ENCODE results near the gene CHRNA4.
"Not testable (repeated sequence)": the region's sequence is repeated elsewhere in the genome, so short reads cannot be mapped to it uniquely, and the experiment has no call there.

The CHRNA4 gene

DNA sequence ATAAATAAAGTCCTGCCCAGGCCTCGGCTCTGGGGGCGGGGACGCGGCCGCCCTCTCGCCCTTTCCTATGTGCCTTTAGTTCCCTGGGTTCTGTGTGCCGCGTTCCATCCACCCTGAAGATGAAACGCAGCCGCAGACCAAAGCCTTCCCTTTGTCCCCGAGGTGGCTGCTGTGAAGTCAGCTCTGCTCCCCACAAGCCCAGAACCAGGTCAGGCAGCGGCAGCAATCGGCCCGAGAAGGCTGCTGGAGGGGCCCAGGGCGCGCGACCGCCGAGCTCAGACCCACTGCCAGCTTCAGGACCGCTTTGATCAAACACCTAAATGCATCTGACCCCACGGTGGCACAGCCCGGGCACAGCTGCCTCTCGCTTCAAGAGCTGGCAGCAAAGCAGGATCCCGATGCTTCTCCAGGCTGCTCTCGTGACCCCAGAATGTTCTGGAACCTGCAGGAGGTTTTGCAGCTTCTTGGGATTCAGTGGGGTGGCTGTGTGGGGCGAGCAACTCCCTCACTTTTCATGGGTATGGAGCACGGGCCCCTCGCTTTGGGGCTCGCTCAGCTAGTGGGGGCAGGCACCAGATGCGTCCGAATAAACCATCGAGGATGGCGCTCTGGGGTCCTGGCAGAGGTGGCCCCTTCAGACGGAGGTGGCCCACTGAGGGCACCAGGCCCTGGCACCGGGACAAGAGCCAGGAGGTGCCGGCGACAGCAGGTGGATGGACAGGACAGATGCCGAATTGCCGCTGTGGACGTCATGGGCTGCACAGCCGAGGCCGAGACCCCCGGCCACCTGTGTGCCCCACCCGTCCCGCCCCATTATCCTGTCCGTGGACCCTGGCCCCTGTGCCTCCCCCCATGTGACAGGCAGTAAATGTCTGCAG, 13.0 kb downstream of the CHRNA4 start:
- DNase-seq: no peak

DNA sequence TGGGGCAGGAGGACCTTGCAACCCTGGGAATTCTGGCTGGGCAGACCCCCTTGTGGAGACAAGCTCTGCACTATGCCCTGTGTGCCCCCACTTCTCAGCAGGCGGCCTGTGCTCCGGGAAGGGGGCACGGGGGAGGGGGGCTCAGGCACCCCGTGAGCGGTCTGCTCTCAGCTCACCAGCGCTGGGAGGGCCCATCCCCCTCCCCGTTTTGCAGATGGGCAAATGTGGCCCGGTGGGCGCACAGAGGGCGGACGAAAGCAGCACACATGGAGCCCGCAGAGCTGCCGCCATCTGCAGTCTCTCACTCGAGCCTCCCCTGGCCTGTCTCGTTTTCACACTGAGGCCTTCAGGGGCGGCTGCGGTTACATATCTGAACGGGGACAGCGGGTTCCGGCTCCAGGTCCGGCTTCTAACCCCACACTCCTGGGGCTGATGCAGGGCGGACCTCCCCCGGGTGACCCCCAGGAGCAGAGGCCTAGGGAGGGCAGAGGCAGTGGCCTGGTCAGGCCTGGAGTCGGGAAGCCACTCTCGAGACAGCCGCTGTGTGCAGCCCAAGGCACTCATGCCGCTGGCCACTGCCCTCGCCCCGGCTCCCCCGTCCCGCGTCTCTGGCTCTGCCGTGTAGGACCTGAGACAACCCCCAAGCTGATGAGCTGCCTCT, 13.9 kb downstream of the CHRNA4 start:
- DNase-seq: no peak

DNA sequence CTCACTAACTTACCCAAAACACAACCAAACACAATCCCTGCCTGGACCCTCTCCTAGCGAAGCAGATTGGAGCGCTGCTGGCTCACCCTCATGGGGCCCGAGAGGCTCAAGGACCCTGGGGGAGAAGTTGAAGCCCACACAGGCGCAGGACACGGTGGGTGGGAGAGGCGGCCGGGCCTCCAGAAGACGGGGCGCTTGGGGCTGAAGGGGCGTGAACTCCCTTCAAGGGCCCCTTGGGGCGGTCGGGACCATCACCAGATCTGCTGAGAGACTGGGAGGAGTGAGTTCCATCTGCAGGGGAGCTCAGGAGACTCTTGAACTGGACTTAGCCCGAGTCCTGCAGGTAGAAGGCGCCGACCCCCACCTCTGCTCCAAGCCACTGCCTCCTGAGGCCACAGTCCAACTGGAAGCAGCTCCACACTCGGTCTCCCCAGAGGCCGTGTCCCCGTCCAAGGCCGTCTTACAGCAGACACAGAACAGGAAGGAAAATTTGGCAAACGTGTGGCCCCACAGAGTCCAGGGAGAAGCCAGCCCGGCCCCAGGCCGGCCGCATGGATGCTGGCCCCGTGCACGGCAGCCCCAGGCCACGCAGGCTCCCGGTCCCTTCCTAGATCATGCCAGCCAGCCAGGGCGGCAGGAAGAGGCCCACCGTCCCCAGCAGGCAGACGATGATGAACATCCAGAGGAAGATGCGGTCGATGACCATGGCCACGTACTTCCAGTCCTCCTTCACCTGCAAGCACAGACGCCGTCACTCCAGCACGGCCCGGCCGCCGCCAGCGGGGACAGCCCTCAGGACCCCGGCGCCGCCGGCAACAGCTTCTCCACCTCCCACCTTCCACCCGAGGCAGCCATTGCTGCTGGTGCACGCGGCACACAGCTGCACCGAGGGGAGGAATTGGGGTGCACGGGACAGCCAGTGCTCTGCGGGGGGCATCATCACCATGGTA, 14.7 kb downstream of the CHRNA4 start:
- DNase-seq: no peak

DNA sequence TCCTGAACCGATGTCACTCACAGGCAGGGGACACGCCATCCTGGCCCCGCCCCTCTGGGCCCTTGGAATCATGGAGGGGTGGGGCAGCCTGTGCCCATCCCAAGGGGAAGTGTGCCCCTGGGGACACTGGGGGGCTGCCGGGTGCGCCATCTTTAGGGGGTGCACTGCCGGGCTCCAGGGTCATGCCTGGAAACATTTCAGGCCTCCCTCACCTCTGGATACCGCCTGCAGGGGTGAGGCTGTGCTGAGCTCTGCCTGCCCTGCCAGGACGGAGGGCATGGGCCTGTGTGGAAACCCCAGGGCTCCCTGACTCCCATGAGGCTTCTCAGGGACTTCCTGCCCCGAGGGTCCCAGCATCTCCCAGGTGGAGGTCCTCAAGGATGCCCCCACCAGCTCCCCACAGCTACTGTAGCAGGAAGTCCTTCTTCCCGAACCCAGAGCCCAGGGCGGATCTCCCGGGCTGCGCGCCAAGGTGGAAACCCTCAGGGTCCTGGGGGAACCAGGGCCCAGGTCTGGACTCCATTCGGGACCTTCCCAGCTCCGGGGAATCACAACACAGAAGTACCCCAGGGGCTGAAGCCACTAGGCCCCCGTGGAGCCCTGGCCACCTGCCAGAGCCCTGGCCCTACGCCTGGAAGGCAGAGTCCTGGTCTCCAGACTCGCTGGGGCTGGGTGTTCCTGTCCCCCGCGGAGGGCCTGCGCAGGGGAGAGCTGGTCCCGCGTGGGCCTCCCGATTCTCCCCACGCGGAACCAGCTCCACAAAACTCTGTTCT, 15.6 kb downstream of the CHRNA4 start:
- no peak for DNase-seq

DNA sequence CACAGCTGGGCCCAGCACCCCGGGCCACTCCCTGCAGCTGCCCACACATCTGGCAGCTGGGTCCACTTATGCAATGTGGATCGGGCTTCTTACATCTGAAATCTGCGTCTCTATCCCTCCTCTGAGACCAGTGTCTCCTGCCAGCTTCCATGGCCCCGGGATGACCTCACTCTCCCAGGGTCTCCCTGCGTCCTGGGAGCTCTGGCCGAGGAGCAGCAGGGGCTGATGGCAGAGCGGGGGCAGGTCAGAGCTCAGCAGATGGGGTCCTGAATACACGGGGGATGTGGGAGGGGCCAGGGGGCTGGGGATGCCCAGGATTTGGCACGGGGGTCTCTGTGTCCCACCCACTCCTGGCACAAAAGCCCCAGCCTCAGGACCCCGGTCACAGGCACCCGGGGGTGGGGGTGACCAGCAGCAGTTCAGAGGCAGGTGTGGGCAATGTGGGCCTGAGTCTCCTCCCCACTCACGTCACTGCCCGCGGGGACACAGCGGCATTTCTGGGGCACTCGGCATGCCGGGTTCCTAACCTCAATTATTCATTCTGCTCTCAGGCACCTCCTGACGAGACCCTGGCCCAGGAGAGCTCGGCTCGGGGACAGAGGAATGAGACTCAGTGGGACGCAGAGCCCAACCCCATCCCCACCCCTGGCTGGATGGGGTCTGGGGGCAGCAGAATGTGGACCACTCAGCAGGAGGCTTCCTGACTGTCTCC, 16.4 kb downstream of the CHRNA4 start:
- DNase-seq: no peak

DNA sequence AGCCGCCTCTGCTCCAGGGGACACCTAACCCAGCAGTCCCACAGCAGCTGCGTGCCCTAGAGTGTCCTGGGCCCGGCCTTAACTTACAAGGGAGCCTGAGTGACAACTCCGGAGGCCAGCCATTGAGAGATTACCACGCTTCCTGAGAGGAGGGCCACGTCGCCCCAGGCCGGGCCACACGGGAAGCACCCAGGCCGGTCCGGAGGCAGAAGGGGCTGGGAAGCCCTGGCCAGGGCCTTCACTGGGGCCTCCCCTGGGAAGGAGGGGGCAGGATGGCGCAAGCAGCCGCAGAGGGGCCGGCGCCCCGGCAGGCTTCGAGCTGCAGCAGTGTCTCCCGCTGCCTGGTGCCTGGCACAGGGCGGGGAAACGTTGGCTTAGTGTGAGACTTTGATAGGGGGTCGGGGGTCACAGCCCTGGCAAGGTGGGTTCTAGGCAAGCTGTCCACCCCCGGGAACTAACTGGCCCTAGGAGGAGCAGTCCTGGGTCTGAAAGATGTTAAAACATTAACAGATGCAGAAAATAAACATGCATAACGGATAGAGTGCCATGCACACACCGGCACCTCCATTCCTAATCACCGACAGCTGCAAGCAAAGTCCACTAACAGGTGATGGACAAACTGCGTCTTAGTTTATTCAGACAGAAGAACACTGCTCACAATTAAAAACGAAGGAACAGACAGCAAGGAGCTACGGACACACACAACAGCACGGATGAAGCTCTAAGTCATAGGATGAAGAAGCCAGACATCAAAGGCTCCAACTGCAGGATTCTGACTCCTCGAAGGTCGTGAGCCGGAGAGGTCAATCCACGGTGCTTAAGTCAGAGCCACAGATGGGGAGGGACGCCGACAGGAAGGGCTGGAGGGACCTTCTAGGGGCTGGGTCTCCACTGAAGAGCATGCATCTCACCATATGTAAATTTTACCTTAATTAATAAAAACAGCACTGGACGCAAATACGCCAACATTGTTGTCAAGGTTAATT, 17.4 kb downstream of the CHRNA4 start:
- no peak for DNase-seq

DNA sequence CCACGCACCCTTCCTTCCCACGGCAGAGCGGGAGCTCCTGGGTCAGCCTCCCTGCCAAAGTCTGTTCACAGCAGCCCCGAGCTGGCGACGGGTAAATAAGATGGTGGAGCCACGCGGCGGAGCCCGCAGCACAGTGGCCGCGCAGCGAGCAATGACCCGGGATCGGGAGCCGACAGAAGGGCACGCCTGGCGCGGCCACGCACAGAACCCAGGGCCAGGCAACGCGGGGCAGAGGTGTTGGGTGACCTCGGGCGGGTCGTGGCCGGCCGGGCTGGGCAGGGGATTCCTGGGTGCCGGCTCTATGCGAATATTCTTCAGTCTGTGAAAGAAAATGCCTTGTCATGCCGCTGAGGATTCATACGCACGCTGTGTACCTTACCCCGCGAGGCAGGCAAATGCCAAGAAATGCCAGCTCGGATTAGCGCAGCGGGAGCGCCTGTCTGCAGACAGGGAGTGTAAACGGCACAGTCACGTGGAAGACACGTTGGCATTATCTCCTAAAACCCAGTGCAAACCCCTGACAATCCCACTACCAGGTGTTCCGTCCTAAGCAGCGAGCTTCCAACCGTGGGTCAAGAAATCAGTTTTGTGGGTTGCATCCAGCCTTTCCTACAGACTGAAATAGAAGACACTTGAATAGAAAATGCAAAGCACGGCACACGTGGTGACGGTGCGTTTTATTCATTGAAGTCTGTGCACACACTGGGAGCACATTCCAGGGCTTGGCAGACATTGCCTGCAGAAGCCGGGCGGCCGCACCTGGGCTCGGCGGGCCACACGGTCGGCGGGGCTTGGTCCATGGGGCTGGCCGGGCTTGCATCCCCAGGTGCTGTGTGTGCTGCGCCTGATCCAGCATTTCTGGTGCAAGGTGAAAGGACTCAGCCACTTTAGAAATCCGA, 18.3 kb downstream of the CHRNA4 start:
- DNase-seq: no peak

DNA sequence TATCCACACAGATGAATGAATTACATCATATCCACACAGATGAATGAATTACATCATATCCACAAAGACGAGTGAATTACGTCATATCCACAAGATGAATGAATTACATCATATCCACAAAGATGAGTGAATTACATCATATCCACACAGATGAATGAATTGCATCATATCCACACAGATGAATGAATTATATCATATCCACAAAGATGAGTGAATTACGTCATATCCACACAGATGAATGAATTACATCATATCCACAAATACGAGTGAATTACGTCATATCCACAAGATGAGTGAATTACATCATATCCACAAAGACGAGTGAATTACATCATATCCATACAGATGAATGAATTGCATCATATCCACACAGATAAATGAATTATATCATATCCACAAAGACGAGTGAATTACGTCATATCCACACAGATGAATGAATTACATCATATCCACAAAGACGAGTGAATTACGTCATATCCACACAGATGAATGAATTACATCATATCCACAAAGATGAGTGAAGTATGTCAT, 20.9 kb downstream of the CHRNA4 start:
- DNase-seq: not testable (repeated sequence)

DNA sequence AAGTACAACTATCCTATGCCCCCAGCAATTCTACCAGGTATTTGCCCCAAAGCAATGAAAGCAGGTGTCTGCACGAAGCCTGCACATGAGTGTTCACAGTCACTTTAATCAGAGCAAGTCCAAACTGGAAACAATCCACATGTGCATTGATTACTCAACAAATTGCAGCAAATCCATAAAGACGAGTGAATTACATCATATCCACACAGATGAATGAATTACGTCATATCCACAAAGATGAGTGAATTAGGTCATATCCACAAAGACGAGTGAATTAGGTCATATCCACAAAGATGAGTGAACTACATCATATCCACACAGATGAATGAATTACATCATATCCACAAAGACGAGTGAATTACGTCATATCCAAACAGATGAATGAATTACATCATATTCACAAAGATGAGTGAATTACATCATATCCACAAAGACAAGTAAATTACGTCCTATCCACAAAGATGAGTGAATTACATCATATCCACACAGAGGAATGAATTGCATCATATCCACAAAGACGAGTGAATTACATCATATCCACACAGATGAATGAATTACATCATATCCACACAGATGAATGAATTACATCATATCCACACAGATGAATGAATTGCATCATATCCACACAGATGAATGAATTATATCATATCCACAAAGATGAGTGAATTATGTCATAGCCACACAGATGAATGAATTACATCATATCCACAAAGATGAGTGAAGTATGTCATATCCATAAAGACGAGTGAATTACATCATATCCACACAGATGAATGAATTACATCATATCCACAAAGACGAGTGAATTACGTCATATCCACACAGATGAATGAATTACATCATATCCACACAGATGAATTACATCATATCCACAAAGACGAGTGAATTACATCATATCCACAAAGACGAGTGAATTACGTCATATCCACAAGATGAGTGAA, 21.7 kb downstream of the CHRNA4 start:
- not testable (repeated sequence) for DNase-seq

DNA sequence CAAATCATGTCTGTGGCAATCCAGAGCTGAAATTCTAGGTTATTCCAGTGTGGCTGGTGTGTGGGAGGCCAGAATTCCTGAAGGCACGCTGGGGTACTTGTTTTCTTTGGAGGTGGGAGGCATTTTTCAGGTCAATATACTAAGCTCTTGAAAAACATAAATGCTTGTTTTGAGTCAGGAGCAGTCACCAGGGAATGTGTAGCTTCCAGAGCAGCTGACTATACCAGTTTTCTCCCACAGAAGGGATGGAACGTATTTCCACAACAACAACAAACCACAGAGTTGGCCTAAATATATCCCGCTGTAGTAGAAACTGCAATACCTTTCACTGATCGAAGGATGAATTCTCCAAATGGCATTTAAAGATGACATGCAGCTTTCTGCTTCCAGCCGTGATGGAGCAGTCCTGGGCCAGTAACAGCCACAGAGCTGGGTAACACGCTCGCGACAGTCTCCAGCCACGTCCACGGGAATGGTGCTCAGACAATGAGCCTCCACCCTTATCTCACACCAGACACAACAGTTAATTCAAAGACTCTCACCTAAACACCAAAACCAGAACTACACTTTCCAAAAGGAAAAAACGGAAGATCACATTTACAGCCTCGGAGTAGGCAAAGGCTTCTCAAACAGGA, 23.2 kb downstream of the CHRNA4 start:
- DNase-seq: no peak

DNA sequence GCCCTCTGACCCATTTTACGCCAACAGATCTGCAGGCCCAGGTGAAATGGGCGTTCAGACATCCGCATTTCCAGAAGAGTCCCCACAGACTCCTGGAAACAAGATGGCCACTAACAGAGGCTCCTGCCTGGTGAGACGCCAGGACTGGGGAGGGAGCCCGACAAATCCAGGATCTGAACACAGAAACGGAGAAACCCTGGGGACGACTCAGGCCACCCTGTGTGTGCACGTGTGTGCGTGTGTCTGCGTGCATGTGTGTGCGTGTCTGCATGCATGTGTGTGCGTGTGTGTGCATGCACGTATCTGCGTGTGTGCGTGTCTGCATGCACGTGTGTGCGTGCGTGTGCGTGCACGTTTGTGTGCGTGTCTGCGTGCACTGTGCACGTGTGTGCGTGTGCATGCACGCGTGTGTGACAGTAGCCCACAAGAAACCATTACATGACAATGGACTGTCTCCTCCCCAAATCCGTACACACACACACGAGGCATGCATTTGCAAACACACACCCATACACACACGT, 24.9 kb downstream of the CHRNA4 start:
- DNase-seq: no peak

DNA sequence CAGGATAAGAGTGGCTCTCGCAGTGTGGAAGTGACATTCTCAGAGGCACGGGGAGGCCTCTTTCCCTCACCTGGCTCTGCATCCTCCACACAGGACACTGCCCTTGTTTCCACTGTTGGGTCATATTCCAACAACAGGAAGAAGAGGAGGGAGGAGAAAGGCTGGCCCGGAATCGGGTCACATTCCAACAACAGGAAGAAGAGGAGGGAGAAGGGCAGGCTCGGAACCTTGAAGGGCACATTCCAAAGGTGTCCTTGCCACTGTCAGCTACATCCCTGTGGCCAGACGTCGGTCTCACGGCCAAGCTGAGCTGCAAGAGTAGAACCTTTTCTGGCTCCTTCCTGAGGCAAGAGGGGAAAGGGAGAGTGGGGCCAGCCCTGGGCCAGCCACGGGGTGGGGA, 25.4 kb downstream of the CHRNA4 start:
- DNase-seq: no peak

DNA sequence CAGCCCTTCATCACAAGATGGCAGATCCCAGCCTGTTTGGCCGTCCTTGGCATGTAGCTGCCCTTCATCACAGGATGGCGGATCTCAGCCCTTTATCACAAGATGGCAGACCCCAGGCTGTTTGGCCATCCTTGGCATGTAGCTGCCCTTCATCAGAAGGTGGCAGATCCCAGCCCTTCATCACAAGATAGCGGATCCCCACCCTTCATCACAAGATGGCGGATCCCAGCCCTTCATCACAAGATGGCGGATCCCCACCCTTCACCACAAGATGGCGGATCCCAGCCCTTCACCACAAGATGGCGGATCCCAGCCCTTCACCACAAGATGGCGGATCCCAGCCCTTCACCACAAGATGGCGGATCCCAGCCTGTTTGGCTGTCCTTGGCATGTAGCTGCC, 26.1 kb downstream of the CHRNA4 start:
- not testable (repeated sequence) for DNase-seq

DNA sequence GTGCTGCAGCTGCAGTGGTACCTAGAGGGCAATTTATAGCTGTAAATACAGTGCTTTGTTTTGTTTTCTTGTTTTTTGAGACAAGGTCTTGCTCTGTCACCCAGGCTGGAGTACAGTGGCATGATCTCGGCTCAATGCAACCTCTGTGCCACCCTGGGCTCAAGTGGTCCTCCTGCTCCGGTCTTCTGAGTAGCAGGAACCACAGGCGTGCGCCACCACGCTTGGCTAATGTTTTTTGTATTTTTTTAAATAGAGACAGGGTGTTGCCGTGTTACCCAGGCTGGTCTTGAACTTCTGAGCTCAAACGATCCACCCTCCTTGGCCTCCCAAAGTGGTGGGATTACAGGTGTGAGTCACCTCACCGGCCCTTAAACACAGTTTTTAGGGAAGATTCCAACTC, 26.8 kb downstream of the CHRNA4 start:
- no peak for DNase-seq

DNA sequence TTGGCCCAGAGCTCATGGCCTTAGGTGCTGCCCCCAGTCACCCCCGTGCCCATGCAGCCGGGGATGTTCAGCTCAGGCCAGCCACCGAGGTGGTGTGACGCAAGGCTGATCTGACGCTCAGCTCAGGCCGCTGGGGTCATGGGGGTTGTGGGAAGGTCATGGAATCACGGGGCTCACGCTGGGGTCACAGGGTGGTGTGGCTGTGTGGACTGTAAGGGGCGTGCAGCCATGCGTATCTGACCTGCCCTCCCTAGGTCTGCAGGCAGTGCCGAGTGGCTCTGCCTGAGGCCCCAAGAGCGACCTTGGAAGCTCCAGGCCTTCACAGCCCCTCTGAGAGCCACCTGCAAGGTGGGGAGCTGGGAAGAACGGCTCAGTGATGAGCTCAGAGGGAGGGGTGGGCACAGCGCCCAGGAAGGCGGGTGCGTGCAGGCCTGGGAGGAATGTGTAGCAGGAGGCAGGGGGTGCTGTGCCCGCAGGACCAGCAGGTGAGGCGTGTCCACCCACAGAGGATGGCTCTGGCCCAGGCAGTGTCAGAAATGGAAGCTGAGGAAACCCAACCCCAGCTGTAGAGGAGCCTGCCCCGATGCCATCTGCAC, 27.8 kb downstream of the CHRNA4 start:
- no peak for DNase-seq

DNA sequence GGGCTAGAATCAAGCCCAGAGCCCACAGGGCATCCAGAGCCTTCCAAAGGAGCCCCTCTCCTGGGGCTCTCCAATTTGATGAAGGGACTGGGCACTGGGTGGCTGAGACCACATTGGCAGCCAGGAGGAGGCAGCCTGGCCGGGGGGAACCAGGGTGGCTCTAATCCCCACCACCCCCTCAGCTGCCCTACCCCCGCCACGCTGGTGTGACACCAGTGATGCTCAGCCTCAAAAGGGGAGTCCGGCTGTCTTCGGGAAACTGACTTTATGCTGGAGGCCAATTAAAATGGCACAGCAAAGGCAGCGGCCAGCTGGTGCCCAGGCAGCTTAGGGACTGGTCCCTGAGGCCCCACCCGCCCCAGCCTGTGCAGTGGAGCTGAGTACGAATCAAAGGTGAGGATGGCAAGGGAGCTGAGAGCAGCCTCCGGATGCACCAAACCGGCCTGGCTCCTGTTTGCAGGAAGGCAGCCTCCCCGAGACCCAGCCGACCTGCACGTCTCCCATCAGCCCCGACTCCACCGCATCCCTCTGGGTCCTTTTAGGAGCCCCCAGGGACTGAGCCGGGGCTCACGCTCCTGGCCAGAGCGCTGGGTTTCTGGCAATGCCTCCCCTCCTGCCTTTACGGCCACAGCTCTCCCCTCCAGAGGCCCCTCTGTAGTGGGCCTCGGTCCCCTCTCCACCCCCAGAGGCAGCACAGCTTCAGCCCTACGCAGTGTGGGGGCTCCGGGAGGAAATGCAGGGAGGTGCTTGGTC, 28.5 kb downstream of the CHRNA4 start:
- no peak for DNase-seq
